Stimulated activated CD8-positive, alpha-beta memory T cell treated with anti-CD3 and anti-CD28 coated beads, Interleukin-15, amount 100 ng/mL, for 48 hours (primary cell): ENCODE measurements around the gene VSTM2B.
A peak's percentile ranks its signal among the peaks of the same experiment; 100 is the strongest.

Experiments used
- DNase-seq, 2 donors: peaks; one replicate each; pipeline ENCODE4 v3.0.0-alpha.2; 2020; ENCODE audit warnings: low read depth in 2 of 2

VSTM2B gene

DNA sequence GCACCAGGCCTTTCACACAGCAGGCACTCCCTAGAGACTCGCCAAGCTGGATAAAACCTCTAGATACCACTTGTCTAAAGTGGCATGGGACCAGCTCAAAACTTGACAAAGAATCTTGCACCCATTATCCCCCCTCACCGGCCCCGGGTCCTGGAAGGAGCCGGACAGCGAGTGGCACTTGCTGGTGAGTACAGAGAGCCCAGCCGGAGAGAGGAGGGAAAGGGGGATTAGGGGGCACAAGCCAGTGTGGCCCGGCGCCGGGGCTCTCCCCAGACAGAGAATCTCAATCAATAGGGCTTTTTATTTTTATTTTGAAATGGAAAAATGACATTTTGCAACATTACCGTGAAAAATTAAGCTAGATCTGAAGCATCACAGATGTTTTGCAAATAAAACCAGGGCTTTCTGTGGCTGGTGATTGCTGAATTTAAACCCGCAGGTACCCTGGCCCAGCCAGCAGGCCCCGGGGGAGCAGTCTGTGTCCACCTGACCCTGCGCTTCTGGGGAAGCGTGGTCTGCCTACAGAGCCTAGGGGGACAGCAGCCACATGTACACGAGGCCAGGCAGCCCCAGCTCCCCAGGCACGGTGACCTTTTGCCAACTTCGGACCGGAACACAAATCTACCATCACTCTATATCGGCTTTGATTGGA is 10.0 kb upstream of the VSTM2B start:
- no peak for DNase-seq

DNA sequence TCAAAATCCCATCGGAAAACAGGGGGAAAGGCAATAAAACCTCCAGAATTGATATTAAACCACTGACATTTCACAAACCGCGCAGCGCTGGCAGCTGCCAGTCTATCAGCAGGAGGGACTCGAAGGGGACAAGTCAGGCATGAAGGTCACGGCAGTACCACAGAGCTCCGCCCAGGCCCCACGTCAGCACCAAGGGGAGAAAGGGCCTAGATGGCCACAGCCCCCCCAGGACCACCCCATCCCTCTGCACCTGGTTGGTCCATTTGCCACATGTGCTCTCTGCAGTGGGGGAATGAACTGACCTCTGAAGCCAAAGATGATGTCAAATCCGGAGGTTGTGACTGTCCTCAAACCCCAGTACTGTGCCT is 9.5 kb upstream of the VSTM2B start:
- DNase-seq, result no peak

DNA sequence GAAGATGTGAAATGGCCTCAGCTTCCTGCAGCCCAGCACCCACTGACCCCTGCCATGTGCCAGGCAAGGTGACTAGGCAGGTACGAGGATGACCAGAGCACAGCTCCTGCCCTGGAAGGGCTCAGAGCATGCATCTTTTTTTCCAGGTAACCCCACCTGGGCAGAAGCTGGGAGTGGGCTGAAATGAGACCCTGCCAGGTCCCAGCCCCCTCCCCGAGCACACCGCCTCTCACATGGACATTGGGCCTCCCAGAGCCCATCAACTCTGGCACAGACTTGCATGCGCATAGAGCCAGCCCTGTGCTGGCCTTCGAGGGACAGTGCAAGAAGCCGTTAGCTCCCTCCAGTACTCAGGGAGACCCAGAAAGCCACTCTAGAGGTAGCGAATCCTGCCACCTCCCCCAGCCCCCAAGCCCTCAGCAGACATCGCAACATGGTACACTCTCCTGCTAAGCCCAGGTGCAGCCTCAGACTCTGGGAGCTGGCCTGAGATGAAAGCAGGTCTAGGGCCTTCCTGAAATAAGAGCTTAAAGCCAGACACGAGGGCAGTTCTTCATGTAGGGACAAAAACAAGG is 8.9 kb upstream of the VSTM2B start:
- DNase-seq, result no peak

DNA sequence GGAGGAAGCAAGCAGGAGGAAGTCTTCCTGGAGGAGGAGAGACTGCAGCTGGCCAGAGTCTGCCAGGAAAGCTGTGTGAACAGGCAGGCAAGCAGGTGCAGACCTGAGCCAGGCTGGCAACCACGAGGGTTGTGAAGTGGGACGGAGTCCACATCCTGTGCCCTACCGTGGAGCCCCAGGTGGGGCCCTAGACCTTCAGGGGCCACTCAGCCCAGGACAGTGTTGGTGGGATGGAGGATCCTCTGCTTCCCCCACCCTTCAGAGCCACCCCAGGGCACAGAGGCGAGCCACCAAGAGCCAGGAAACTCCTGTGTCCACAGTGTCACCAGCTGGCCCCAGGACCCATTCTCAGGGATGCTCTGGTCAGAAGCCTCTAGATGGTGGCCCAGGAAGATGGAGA is 8.4 kb upstream of the VSTM2B start:
- no peak for DNase-seq

DNA sequence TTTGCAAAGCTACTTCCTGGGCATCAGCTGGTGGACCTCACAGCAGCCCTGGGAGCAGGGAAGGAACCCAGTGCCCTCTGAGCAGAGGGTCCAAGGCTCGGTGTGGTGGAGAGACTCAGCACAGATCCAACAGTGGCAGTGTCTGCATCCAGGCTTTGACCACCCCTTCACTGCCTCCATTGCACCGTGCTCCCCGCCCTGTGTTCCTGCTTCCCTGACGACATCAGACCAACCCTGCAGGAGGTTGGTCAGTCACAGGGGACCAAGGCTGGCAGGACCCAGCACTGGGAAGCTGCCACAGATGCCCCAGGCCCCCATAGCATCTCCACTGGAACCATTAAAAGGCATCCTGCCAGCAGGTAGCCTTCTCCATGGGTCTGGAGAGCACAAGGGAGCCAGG is 7.8 kb upstream of the VSTM2B start:
- DNase-seq, result no peak

DNA sequence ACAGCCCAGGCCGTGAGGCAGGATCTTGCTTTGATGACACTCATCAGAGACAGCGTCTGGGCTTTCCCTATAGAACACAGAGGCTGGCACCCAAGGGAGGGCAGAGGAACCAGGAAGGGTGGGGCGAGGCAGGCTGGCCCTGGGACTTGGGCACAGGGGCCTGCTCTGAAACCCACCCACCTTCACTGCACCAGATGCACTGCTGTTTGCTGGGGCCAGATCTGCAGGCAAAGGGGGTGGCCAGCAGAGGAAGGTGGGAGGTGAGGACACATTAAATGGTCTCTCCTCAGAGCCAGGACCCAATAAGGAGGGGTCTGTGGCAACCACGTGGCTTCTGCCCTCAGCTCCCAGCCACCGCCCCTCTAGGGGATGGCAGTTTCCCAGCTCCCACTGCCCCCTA is 6.6 kb upstream of the VSTM2B start:
- no peak for DNase-seq

DNA sequence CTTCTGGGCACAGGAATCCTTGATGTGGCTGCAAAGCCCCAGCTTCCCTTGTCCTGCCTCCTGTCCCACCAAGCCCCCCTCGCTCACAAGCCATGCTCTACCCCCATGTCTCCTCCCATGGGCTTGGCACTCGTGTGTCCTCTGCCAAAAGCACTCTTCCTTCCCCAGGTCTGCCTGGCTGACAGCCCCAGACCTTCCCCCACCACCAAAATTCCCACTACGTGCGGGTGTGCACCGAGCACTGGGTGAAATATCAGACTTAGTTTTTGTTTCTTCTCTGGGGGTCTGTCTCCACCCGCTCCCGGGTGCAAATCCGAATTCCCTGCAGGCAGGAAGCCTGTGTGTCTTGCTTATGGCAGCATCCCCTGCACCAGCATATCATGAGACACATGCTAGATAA is 5.9 kb upstream of the VSTM2B start:
- DNase-seq, result no peak

DNA sequence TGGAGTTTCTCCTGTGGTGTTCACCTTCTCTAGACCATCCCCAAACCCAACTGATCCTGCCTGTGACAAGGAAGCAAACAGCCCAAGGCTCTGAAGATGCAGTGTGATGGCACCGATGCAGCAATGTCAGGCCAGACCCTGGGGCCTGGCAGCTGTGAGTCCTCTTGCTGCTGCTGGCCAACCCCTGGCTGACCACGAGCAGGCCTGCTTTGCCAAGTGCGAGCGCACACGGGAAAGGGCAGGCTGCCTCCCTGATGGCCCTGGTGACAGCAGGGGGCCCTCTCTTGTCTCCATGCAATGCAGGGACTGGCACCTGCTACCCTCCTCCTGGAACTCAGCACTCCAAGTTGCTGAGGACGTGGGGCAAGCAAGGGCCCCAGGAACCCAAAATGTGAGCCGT is 5.4 kb upstream of the VSTM2B start:
- no peak for DNase-seq

DNA sequence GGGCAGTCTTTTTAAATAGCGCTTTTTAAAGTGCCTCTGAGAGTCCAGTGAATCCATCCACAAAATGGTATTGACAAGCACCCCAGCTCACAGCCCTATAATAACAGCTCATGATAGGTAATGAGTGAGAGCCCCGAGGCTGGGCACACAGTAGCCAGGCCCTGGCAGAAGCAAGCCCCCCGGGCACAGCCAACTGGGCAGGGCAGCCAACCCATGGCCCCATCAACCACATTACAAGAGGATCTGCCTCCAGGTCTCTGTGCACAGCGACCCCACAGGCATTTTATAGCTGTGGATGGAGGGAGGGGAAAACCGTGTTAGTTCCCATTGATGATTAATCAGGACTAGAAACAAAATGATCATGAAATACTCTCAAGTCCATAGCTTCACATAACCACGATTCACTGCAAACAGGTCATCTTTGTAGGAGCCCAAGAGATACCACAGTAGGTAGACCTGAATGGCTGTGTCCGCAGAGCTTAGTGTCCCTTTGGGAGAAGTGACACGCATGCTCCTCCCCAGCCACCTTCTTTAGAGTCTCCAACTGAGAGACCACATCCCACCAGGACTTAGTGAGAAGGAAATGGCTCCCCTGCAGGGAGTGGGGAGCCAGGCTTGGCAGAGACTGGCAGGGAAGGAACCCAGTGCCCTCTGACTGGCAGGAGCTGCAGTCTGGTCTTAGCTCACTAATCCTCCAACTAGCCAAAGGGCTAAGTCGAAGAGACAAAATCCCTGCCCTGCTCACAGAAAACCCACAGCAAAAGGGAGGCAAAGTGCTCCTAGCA is 4.3 kb upstream of the VSTM2B start:
- DNase-seq, result no peak

DNA sequence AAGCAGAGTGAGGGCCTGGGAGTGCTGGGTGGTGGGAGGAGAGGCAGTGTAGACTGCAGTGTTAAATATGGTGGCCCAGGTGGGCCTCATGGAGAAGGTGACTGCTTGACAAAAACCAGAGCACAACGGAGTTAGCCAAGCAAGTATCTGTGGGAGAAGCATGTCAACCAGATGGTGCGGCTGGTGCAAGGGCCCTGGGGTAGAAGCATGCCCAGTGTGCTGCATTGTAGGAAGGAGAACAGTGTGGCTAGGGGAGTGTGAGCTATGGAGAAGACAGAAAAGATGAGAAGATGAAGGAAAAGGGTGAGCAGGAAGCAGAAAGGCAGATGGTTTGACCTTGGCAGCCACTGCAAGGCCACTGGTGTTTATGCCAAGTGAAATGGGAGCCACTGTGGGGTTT is 2.2 kb upstream of the VSTM2B start:
- no peak for DNase-seq

DNA sequence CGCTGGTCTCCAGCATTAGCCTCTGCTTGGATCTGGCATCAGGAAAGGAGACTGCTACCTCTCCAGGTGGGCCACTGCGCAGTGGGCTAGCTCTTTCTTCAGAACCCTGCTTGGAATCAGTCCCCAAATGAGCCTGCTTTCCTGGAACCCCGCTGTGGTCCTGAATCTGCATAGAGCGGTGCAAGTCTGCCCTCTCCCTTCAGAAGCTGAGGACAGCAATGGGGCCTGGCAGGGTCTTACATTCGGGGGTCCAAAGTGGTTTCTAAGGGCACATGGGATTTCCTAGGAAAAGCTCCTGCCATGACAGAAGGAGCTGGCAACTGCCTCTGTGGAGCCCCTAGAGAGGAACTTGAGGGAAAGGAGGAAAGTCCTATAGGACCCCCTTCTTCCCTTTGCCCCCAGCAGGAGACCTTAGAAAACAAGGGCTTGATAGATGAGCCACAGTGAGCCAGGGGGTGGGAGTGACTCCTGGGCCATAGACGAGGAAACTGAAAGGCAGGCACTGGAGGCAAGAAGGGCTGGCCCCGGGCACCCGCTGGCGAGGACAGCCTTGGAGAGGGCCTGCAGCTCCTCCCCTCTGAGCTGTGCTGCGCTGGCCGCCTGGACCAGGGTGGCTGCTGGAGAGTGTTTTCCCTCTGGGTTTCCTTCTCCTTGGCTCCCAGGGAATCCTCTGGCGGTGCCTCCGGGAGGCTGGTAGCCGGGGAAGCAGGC is 1.4 kb upstream of the VSTM2B start:
- DNase-seq, result no peak

DNA sequence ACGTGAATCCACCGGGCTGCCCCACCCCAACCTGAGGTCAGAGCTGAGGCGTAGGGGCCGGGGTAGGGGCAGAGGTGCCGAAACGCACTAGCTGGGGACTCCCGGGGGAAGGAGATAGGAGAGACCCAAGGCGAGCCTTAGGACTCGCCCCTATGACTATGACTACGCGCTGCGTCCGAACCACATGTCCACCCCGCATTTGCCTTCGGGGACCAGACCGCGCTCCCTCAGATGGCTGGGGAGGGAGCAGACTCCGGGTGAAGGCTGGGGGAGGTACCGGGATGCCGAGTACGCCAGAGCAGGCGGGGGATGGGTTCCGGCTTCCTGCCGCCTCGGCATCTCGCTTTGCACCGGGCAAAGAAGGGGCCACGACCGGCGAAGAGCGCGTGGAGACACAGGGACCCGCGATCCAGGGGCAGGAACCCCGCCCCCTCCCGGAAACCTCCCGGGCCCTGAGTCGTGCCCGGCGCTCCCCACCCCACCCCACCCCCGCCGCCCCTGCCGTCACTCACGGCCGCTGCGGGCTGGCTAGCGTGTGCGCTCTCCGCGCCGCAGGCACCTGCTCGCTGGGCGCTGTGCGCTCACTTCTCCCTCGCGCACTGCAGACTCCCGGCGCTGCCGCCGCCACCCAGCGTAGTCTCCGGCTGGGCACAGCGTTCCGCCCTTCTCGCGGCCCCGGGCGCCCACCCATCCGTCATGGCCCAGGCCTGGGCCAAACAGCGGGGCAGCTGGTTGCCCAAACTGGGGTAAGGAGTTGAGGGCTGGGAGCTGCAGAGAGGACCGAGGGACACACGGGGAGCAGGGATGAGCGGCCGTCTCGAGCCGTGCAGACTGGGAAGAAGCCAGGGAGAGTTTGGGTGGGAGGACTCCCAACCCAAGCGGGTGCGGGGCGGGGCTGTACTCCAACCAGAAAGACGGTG is 622 bp upstream of the VSTM2B start:
- no peak for DNase-seq

DNA sequence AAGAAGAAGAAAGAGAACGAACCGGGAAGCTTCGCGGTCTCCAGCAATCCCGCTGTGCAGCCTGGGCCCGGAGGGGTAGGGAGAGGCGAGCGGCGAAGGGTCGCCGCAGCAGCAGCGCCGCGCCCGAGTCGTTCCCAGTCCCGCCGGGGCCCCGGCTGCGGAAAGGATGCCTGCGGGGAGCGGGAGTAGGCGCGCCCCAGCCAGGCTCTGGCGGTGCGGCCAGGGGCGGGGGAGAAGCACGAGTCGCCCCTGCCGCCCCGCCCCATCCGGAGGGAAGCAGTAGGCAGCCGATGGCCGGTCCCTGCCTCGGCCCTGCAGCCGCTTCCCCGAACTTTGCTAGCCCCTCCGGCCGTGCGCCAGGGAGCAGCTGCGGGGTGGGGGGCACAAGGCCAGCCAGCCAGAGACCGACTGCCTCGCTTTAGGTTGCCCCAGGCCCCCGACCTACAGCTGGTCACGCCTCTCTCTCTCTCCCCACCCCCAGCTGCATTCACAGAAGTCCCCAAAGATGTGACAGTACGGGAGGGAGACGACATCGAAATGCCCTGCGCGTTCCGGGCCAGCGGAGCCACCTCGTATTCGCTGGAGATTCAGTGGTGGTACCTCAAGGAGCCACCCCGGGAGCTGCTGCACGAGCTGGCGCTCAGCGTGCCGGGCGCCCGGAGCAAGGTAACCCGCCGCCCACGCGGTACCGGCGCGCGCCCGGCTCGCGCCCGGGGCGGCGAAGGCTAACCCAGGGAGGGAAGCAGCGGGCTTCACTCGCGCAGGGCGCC is 1.1 kb downstream of the VSTM2B start:
- DNase-seq, result peak; percentile 27 to 38

DNA sequence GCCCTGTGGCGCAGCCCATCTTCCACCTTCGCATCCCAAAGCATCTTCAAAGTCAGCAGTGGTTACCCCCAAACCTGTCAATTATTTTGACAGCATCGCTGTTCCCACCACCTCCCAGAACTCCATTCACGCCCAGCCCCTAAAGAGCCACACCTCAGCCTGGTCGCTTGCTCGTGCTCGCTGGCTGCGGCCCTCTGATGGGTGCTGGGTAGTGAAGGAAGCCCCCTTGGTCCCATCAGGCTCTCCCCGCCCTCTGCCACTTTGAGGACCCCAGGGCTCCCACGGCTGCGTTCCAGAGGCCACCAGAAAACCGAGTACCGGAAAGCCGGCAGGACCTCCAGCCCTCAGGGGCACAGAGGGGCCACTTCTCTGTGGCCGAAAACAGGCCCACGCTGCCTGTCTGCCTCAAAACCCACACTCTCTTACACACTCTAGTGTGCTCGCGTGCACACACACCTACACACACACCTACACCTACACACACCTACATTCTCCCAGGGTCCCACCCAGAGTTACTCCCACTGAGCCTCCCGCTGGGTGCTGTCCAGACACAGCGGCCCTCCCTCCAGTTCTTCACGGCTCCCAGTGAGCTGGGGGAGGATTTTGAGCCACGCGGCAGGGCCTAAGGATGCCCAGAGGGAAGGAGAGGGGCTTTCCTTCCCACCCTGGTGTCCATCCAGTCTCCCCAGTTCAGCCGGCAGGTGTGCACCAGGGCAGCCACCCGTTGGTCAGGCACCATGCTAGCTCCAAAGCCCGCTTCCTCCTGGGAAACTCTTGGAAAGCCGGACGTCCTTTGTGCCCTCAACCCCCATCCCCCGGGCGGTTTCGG is 1.9 kb downstream of the VSTM2B start:
- DNase-seq, result no peak

DNA sequence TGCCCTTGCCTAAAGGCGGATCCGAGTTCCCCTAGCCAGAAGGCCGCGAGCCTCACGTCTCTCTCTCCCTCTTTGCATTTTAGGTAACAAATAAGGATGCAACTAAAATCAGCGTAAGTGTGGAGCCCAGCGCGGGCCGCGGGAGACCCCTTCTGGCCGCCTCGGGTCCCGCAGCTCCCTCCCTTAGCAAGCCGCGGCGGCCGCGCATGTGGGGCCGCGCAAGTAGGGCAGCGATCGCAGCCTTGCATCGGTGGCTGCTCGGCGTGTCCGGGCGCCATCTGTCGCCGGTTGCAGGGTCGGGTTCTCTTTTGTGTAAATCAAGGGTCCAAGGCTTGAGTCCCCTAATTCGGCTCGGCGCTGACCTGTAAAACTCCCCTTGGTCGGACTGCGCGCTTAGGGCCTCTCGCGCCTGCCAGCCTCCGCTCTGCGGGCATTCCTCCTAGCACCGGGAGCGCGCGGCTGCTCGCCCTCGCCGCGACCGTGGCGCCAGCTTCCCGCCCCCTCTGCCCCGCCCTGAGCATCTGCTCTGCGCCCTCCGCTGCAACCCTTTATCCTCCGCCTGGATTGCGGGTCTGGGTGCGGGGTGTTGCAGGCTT is 2.7 kb downstream of the VSTM2B start:
- DNase-seq, result peak; percentile 73 to 74

DNA sequence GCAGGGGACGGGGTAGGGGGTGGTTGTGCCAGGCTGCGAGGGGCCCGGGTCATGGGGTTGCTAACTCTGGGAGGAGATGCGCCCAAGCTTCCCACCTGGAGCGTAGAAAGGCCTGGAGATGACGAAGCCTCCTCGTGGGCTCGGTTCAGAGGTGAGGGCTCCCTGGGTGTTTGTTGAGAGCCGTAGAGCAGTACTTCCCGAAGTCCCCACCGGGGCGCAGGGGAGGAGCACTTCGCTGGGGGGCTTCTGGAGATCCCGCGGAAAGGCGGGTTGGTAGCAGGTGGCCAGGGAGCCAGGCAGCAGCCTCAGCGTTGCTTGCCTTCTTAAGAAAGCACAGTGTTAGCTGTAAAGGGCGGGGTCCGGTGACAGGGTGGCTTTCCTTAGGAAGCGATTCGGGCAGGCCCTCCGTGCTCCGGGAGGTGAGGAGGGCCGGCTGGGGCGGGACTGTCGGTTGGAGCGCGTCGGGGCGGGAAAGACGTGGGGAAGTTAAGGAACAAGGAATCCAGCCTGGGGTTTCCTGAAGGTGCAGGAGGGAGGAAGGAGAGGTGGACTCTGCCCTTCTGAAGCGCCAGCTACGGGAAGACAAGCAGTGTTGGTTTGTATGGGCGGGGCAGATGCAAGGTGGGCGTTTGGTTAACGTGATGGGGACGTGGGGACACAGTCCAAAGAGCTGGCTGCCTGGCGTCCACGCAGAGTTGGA is 3.3 kb downstream of the VSTM2B start:
- no peak for DNase-seq

DNA sequence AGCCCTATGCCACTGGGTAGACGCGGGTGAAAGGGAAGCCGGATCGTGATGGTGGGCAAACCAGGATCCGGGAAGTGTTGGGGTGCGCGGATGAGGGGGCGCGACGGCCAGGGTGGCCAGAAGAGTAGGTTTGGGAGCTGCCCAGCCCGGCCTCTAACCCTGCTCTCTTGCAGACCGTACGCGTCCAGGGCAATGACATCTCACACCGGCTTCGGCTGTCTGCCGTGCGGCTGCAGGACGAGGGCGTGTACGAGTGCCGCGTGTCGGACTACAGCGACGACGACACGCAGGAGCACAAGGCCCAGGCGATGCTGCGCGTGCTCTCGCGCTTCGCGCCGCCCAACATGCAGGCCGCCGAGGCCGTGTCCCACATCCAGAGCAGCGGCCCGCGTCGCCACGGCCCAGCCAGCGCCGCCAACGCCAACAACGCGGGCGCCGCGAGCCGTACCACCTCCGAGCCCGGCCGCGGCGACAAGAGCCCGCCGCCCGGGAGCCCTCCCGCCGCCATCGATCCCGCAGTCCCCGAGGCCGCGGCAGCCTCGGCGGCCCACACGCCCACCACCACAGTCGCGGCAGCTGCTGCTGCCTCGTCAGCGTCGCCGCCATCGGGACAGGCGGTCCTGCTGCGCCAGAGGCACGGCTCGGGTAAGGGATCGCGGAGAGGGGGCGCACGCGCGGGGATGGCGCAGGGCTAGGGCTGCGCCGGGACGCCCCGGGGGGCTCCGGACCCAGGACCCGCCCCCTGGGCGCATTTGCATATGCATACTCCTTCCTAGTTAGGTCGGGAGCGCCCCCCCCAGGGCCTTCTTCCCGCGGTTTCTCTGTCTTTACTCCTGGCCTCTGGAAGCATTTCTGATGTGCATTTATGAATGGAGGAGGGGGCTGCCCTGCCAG is 4.1 kb downstream of the VSTM2B start:
- DNase-seq, result no peak
